Measurements from ENCODE around the gene ARHGAP28. TPM values are rescaled to one million over a fixed set of nuclear protein-coding genes. Genes with fewer than 3 reads are reported as not detected.

ARHGAP28 gene
- total RNA-seq, 1 donor from 2014 or later: 15.7 TPM

GRCh38 chr18:6941996-6942395, 212.5 kb downstream of the ARHGAP28 start:
- Histone ChIP-seq H3K4me3 (no peak overlapping the region), H3K4me1 (no peaks in the 10 kb centered on the region), H3K27ac (no peak overlapping the region), H3K36me3 (no peaks in the 10 kb centered on the region), H3K9me3 (no peaks in the 10 kb centered on the region), H3K27me3 (no peaks in the 10 kb centered on the region)
- no peak for TF ChIP-seq CTCF (IDR thresholded peaks at IDR 0.05)
- intact Hi-C loops (cut with DNase I): no loop called here
- ATAC-seq (no peak), DNase-seq (no peak)

- H3K36me3 ChIP-seq: no peaks in the 10 kb centered on the region
- ATAC-seq: no peak
- no peak overlapping the region for H3K4me3 ChIP-seq
- H3K9me3 ChIP-seq: no peaks in the 10 kb centered on the region
- no peak overlapping the region for H3K27ac ChIP-seq
- no peaks in the 10 kb centered on the region for H3K27me3 ChIP-seq
- no peaks in the 10 kb centered on the region for H3K4me1 ChIP-seq
- TF ChIP-seq CTCF (IDR thresholded peaks at IDR 0.05): no peak
- DNase-seq: no peak
- intact Hi-C loops (cut with DNase I): no loop called here
Observed at GRCh38 chr18:6942742-6943141, 213.2 kb downstream of the ARHGAP28 start.

DNA sequence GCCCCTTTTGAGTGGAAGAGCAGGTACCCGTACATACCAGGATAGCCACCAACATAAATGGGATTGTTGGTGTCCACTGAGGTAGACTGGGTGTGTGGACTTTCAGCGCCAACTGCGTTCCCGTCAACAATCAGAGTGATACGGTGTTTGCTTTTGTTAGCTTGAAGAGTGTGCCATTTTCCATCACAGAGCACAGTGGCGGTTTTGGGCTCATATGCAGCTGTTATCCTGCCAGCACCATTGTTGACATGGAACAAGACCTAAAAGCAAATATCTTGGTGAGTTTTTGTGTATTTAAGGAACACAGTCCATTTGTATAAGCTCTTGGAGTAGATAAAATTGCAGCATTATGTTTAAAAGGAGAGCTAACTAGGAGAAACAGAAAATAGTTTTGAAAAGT, 213.6 kb downstream of the ARHGAP28 start:
- Histone ChIP-seq H3K27ac (no peak overlapping the region), H3K27me3 (no peaks in the 10 kb centered on the region), H3K4me3 (no peak overlapping the region), H3K4me1 (no peaks in the 10 kb centered on the region), H3K36me3 (no peaks in the 10 kb centered on the region), H3K9me3 (no peaks in the 10 kb centered on the region)
- intact Hi-C loops (cut with DNase I): no loop called here
- peak; percentile 23 for ATAC-seq
- no peak for TF ChIP-seq CTCF (IDR thresholded peaks at IDR 0.05)
- DNase-seq: no peak

DNA sequence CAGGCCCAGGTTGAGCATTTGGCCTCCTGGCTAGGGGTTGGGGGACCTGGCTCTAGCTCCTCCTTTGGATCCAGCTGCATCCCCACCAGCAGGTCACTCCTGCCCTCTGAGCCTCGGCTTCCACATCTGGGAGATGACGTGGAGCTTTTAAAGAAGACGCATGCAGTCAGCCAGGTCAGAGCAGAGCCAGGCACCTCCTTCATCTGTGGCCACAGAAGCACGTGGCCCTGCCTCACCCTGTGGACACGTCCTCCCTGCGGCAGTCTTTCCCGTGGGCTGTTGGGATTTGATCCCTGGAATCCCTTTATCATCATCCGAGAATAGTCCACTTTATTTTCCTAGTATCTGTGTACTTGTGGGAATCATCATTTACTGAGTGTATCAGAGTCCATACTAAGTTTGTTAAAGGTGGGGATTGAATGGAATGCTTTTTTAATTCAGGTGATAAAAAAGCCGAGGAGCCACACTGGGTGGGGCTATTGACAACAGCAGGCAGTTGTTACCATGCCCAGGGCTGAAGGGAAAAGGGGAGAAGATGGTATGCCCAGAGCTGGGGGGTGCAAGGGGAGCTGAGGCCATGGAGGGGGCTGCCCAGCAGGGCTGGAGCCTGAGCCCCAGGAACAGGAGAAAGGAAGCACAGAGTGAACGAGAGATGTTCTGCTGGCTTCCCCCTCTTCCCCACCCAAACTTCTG, 218.0 kb downstream of the ARHGAP28 start:
- no peak for ATAC-seq
- no peak overlapping the region for H3K27ac ChIP-seq
- no peaks in the 10 kb centered on the region for H3K4me1 ChIP-seq

GRCh38 chr18:6948281-6949055, 219.0 kb downstream of the ARHGAP28 start:
- no peak for DNase-seq
- no peak overlapping the region for H3K27ac ChIP-seq
- TF ChIP-seq CTCF (IDR thresholded peaks at IDR 0.05): no peak

More for the DNA sequence above, 218.0 kb downstream of the ARHGAP28 start:
- TF ChIP-seq CTCF (IDR thresholded peaks at IDR 0.05): no peak
- no peaks in the 10 kb centered on the region for H3K36me3 ChIP-seq
- no peaks in the 10 kb centered on the region for H3K9me3 ChIP-seq
- DNase-seq: no peak
- intact Hi-C loops (cut with DNase I): no loop called here
- no peaks in the 10 kb centered on the region for H3K27me3 ChIP-seq
- H3K4me3 ChIP-seq: no peak overlapping the region

More at GRCh38 chr18:6948281-6949055, 219.0 kb downstream of the ARHGAP28 start:
- H3K9me3 ChIP-seq: no peaks in the 10 kb centered on the region
- intact Hi-C loops (cut with DNase I): no loop called here
- no peaks in the 10 kb centered on the region for H3K4me1 ChIP-seq
- no peak overlapping the region for H3K4me3 ChIP-seq
- H3K27me3 ChIP-seq: no peaks in the 10 kb centered on the region
- H3K36me3 ChIP-seq: no peaks in the 10 kb centered on the region
- ATAC-seq: no peak
